Body of pancreas (tissue), 4 donors: ENCODE data around the gene FAM222A. TPM values are rescaled to one million over a fixed set of nuclear protein-coding genes. Genes with fewer than 3 reads are reported as not detected.

ENCODE experiments used
- ATAC-seq: fragments of 150-250 bp; one replicate; pipeline ENCODE4 v1.9.1; 2016
- DNase-seq, 4 donors: peaks; one replicate each; pipeline ENCODE4 v3.0.0-alpha.2; 2019
- H3K27ac ChIP-seq, 4 donors: fragments of 200-600 bp; sonication (generic); 1 replicate in 3 of 4; 2 replicates in 1 of 4; pipeline versions ENCODE4 v1.5.1 to v1.6.1; 2016 to 2019; ENCODE audit warnings: mild to moderate bottlenecking in 1 of 4, mixed read lengths in 1 of 4, moderate library complexity in 1 of 4
- H3K27me3 ChIP-seq, 2 donors: fragments of 200-600 bp; sonication (generic); one replicate each; pipeline ENCODE4 v1.6.0; 2016; ENCODE audit warnings: mild to moderate bottlenecking in 1 of 2
- H3K36me3 ChIP-seq, 2 donors: fragments of 200-600 bp; sonication (generic); replicated peaks in 1 of 2; 2 replicates each; pipeline ENCODE4 v1.5.1; 2016; ENCODE audit warnings: low read depth in 2 of 2; ENCODE audit not compliant: insufficient read depth in 1 of 2
- H3K4me1 ChIP-seq: fragments of 200-600 bp; sonication (generic); one replicate; pipeline ENCODE4 v1.6.0; 2016
- H3K4me3 ChIP-seq, 2 donors: fragments of 200-600 bp; sonication (generic); 1 replicate in 1 of 2; 2 replicates in 1 of 2; pipeline ENCODE4 v1.5.1; 2016 to 2019
- H3K9me3 ChIP-seq, 3 donors: fragments of 200-600 bp; sonication (generic); 1 replicate in 2 of 3; 2 replicates in 1 of 3; pipeline ENCODE4 v1.5.1; 2016
- POLR2A ChIP-seq, 3 donors: fragments of 450-650 bp; IDR thresholded peaks; one replicate each; pipeline ENCODE4 v1.6.1; 2016; ENCODE audit warnings: antibody characterized with exemption in 3 of 3, mild to moderate bottlenecking in 2 of 3
- WGBS, 2 donors: methylation state at CpG; one replicate each; pipeline ENCODE4 v1.1.5; 2017; 5-methylcytosine and 5-hydroxymethylcytosine counted together
- intact Hi-C: fragments of 100-400 bp; cut with DNase I; formaldehyde crosslinking; loops from one replicate; pipeline ENCODE4 v1.15.1; 2023
- total RNA-seq, 2 donors: library from RNA; depleted of rRNA; stranded (reverse); fragments of >200 nt; gene quantifications; one replicate each; pipeline ENCODE4 v1.1.0, GENCODE V29; 2016
- TF ChIP-seq, protein P1 (sequence below), 7 experiments: fragments of 450-650 bp in 4 of 7; fragments of 200-600 bp in 3 of 7; sonication (generic) in 3 of 7; IDR thresholded peaks; one replicate each; pipeline ENCODE4 v1.5.1; 2016 to 2019; ENCODE audit warnings: antibody characterized with exemption in 7 of 7

The FAM222A gene
- total RNA-seq, 2 donors from 2014 or later = 8.0 to 16.2 TPM

GRCh38 chr12:109731231-109731731, 17.7 kb downstream of the FAM222A start:
- Histone ChIP-seq H3K4me1 (peaks cover 32% of the 10 kb centered on the region), H3K27ac (no peak overlapping the region), H3K9me3 (no peaks in the 10 kb centered on the region), H3K27me3 (no peaks in the 10 kb centered on the region), H3K4me3 (no peak overlapping the region), H3K36me3 (no peaks in the 10 kb centered on the region)
- 92 to 94% methylated on average over 4 to 11 of the region's 11 CpGs for WGBS, 2 donors
- peak in 3 of 4 donors; percentile 1 to 9 (median 5) for DNase-seq
- no peak for ATAC-seq
- intact Hi-C loops = no loop called here
- TF ChIP-seq, protein P1, sequence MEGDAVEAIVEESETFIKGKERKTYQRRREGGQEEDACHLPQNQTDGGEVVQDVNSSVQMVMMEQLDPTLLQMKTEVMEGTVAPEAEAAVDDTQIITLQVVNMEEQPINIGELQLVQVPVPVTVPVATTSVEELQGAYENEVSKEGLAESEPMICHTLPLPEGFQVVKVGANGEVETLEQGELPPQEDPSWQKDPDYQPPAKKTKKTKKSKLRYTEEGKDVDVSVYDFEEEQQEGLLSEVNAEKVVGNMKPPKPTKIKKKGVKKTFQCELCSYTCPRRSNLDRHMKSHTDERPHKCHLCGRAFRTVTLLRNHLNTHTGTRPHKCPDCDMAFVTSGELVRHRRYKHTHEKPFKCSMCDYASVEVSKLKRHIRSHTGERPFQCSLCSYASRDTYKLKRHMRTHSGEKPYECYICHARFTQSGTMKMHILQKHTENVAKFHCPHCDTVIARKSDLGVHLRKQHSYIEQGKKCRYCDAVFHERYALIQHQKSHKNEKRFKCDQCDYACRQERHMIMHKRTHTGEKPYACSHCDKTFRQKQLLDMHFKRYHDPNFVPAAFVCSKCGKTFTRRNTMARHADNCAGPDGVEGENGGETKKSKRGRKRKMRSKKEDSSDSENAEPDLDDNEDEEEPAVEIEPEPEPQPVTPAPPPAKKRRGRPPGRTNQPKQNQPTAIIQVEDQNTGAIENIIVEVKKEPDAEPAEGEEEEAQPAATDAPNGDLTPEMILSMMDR (IDR thresholded peaks at IDR 0.05) = no peak

- Histone ChIP-seq H3K9me3 (no peaks in the 10 kb centered on the region), H3K4me3 (no peak overlapping the region), H3K36me3 (no peaks in the 10 kb centered on the region), H3K27me3 (no peaks in the 10 kb centered on the region), H3K27ac (no peak overlapping the region), H3K4me1 (peaks cover 32% of the 10 kb centered on the region)
- peak in 3 of 4 donors; percentile 2 to 4 (median 2) for DNase-seq
- intact Hi-C loops = no loop called here
- ATAC-seq = no peak
- no peak for TF ChIP-seq POLR2A (IDR thresholded peaks at IDR 0.05)
- TF ChIP-seq, protein P1 (IDR thresholded peaks at IDR 0.05) = no peak
- 80 to 84% methylated on average over 7 of the region's 7 CpGs for WGBS, 2 donors
Observed at GRCh38 chr12:109731806-109732205, 18.2 kb downstream of the FAM222A start.

- intact Hi-C loops = no loop called here
- DNase-seq (peak; percentile 7 to 21 (median 12)), ATAC-seq (no peak)
- Histone ChIP-seq H3K27me3 (no peaks in the 10 kb centered on the region), H3K27ac (no peak overlapping the region), H3K4me1 (peaks cover 33% of the 10 kb centered on the region), H3K9me3 (no peaks in the 10 kb centered on the region), H3K4me3 (no peak overlapping the region), H3K36me3 (no peaks in the 10 kb centered on the region)
- no peak for TF ChIP-seq POLR2A (IDR thresholded peaks at IDR 0.05)
- TF ChIP-seq, protein P1 (IDR thresholded peaks at IDR 0.05) = no peak
- 71 to 74% methylated on average over 21 of the region's 21 CpGs for WGBS, 2 donors
Observed at GRCh38 chr12:109732321-109733305, 19.0 kb downstream of the FAM222A start.

DNA sequence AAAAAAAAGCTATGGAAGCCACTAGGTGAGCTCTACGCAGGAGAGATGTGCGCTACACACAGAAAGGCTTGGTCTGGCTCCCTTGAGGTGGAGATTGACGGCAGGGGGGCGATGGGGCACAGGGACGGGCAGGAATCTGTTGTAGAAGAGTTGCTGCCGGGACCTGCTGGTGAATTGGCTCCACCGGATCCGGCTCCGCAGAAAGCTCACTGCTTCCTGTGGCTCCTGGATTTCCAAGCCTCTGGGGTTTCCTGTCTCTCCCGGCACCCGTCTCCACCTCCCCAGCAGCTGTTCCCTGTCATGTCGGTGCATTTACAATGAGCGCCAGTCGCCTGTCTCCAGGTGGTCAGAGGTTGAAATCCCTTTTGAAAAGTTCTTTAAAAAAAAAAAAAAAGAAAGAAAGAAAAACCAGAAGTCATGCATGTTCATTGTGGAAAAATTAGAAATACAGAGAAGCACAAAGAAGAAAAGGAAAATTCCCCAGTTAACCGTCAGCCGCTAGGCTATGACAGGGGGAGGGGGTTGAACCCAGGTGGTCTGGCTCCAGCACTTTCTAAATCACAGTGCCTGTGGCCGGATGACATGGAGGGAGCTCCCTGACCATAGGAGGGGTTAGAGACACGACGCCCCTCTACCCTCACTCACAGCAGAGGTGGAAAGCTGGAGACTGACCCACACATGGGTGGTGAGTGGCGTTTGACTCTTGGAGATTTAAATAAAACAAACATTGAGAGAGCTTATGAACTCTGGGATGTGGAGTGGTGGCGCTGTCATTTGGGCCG, 20.8 kb downstream of the FAM222A start:
- H3K4me3 ChIP-seq = no peak overlapping the region
- H3K4me1 ChIP-seq = peaks cover 41% of the 10 kb centered on the region
- TF ChIP-seq, protein P1 (IDR thresholded peaks at IDR 0.05) = no peak
- TF ChIP-seq POLR2A (IDR thresholded peaks at IDR 0.05) = no peak
- H3K27ac ChIP-seq = no peak overlapping the region
- no peaks in the 10 kb centered on the region for H3K27me3 ChIP-seq
- ATAC-seq (no peak), DNase-seq (peak; percentile 7 to 37 (median 18))
- intact Hi-C loops = no loop called here
- H3K9me3 ChIP-seq = no peaks in the 10 kb centered on the region
- no peaks in the 10 kb centered on the region for H3K36me3 ChIP-seq
- WGBS, 2 donors = 58 to 73% methylated on average over 22 of the region's 22 CpGs
